Measurements from ENCODE around the gene TICAM2. TPM values are rescaled to one million over a fixed set of nuclear protein-coding genes. Genes with fewer than 3 reads are reported as not detected.

The TICAM2 gene
- total RNA-seq, 1 donor = 19.1 TPM

DNA sequence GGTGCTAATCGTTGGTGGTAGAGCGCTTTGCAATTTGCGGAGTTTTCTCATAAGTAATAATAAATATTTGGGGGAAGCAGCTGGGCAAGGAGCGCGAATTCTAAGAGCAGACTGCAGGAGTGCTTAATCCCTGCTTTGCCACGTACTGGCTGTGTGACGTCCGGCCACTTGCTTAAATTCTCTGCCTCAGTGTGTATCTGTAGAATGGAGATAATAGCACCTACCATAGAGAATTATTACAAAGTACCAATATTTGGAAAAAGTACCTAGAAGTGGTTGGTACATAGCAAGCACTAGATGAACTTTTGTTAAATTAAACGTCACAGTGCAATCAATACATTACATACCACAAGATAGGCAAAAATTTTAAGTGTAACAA lies 24.2 kb upstream of the TICAM2 start:
- DNase-seq (ENCODE audit: low read depth) = peak; percentile 65
- TF ChIP-seq, protein P1, sequence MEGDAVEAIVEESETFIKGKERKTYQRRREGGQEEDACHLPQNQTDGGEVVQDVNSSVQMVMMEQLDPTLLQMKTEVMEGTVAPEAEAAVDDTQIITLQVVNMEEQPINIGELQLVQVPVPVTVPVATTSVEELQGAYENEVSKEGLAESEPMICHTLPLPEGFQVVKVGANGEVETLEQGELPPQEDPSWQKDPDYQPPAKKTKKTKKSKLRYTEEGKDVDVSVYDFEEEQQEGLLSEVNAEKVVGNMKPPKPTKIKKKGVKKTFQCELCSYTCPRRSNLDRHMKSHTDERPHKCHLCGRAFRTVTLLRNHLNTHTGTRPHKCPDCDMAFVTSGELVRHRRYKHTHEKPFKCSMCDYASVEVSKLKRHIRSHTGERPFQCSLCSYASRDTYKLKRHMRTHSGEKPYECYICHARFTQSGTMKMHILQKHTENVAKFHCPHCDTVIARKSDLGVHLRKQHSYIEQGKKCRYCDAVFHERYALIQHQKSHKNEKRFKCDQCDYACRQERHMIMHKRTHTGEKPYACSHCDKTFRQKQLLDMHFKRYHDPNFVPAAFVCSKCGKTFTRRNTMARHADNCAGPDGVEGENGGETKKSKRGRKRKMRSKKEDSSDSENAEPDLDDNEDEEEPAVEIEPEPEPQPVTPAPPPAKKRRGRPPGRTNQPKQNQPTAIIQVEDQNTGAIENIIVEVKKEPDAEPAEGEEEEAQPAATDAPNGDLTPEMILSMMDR (IDR thresholded peaks at IDR 0.05; ENCODE audit: insufficient read depth, low read length) = no peak
- peak overlapping the region; percentile 98 for H3K4me3 ChIP-seq (ENCODE audit: low read depth, low read length)

DNA sequence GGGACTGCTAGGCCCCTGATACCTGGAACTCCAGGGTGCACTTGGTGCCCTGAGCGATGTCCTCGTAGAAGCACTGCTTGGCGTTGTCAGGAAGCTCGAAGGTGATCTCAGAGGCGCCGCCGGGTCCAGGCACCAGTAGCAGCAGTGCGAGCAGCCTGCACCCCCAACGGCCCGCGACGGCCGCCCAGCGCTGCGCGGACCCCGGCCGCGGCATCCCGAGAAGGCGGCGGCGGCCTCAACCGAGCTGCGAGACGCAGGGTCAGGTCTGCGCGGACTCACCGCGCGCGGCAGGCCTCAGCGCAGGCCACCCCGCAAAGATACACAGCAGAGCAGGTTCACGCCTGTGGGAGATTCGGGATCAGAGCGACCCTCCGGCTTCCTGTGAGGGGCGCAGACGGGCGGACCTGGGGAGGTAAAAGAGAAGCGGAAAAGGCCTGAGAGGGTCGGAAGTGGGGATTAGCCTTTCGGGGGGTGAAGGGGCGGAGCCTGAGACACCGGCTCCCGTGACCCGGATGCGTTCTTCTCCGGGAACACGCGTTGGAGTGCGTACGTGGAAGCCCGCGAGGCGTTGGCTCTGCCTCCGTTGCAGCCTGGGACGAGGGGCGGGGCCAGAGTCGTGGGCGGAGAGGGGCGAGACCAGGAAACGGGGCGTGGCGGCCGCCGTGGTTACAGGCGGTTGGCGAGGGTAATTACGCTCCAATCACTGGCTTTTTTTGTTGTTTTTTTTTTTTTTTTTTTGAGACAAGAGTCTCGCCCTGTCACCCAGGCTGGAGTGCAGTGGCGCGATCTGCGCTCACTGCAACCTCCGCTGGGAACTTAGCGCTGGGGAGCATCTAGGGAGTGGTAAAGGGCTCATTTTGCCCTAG lies 23.5 kb upstream of the TICAM2 start, which contains the start of gene TMED7:
Gene TMED7, minus strand, starts transcription at position 458 of the 866 bp plus-strand sequence. Its CDS starts 244 bp downstream, at position 214.
- TF ChIP-seq, protein P1 (IDR thresholded peaks at IDR 0.05; ENCODE audit: insufficient read depth, low read length) = no peak
- peak; percentile 97 for DNase-seq (ENCODE audit: low read depth)
- peak within 1 kb of the TSS; percentile 98 for H3K4me3 ChIP-seq (ENCODE audit: low read depth, low read length)

DNA sequence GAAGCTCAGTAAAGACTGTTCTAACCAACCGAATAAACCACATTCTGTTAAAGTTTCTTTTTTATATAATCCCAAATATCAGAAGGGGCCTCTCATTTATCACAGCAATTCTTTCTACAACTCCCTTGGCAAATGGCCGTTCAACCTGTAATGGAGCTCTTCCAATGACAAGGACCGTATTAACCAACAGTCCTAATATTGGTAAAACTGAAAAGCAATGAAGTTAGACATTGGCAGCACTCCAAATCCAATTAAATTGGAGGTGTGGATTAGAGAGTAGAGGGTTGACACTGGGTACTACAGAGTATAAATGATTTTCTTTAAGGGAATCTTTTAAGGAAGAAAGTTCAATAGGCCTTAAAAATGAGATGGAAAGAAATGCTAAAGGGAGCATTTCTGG lies 22.7 kb upstream of the TICAM2 start:
- H3K4me3 ChIP-seq (ENCODE audit: low read depth, low read length) = peak overlapping the region; percentile 98
- TF ChIP-seq, protein P1 (IDR thresholded peaks at IDR 0.05; ENCODE audit: insufficient read depth, low read length) = no peak
- DNase-seq (ENCODE audit: low read depth) = no peak

DNA sequence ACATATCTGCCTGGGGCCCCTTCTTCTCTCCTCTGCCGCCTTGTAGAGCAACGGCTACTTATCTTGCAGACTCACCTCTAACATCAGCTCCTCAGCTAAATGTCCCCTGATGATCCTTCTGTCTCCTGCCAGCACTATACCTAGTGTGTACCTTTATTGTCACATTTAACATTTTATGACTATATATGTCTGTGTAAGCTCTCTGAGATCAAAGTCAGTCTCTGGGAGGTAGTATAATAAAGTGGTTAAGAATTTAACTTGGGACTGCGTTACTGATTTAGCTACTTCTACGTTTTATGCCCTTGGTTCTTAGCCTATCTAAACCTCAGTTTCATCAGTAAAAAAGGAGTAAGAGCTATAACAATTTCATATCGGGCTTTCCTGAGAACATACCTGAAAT lies 21.4 kb upstream of the TICAM2 start:
- TF ChIP-seq, protein P1 (IDR thresholded peaks at IDR 0.05; ENCODE audit: insufficient read depth, low read length) = no peak
- no peak for DNase-seq (ENCODE audit: low read depth)
- peak overlapping the region; percentile 98 for H3K4me3 ChIP-seq (ENCODE audit: low read depth, low read length)

DNA sequence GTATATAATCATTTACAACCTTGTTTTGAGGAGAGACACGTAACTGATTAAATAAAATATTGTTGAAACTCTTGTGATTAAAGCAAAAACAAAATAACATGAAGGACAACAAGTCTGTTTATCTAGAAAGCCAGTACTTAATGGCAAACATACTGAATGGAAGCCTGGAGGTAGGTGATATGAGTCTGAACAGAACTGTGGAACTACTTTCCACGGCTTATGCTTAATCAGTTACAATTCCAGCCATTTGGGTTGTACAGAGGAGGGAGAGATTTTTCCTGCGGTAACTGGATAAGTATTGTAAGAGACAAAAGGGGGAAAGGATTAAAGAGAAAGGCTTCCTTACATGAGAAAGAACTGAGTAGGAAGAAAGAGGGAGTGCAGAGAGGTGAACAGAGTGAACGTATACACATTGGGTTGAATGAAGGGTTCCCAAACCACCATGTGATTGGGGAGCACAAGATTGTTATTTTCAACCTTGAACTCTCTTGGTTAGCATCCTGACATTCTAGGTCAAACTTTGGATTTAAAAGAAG lies 19.2 kb upstream of the TICAM2 start:
- TF ChIP-seq, protein P1 (IDR thresholded peaks at IDR 0.05; ENCODE audit: insufficient read depth, low read length) = no peak
- H3K4me3 ChIP-seq (ENCODE audit: low read depth, low read length) = no peak overlapping the region
- no peak for DNase-seq (ENCODE audit: low read depth)

DNA sequence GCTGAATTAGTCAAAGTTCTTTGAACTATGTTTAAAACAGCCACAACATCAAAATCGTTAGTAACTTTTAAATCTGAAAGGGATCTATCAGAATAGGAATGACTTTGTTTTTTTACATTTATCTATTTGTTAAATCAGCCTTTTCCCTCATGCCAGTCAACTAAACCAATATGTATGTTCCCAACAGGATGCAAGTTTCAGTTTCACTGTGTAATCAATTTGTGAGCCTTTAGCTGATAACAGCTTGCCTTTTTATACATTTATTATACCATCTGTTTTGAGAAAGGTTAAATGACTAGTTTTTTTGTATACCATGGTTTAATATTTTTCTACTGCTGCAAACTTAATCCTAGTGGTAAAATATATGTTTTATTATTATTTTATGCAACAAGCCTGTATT lies 14.6 kb upstream of the TICAM2 start:
- DNase-seq (ENCODE audit: low read depth) = no peak
- TF ChIP-seq, protein P1 (IDR thresholded peaks at IDR 0.05; ENCODE audit: insufficient read depth, low read length) = no peak
- H3K4me3 ChIP-seq (ENCODE audit: low read depth, low read length) = no peak overlapping the region
